Kasumi-1 (cell line): ENCODE results near the gene SORL1.

Experiments
- DNase-seq, 2 experiments: peaks; one replicate each; lab custom pipeline; 2025; lab: John Stamatoyannopoulos, UW

SORL1 gene

DNA sequence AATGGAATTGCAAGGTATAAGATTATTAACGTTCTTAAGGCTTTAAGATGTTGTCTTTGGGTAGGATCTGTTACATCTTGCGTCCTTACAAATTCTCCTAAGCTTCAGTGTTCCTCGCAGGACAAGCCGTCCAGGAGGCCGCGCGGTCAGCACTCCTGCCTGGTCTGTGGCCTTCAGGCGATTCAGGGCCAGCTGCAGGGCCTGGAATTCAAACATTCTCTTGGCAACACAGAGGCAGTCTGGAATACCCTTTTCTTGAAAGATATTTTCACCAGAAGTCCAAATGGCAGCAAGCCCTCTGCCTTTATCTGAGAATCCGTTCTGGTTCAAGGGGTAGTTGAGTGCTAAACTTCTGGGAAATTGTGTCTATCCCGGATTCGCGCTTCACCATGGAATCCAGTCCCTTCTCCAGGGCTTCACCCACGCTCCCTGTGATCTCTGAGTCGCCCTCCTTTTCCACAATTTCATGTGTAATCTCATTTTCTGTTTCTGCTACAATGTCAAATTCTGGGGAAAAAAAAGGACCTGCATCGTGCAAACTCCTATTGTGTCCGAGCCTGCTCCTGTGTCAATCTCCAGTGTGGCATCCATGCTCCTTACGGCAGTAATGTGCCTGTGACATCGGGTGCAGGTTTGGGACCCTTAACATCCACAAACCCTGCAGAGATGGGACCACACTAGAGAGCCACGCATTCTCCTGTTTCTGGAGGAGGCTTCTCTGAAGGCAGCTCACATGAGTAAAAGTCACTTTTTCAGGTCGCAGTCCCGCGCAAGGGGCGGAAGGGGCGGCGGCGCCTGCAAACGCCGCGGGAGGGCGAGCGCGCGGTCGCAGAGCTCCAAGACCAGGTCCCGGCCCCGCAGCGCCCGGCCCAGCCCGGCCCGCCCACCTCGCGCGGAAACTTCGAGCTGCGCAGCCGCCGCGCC lies 25.4 kb upstream of the SORL1 start:
- DNase-seq: peak in 1 of 2 experiments; percentile 17

DNA sequence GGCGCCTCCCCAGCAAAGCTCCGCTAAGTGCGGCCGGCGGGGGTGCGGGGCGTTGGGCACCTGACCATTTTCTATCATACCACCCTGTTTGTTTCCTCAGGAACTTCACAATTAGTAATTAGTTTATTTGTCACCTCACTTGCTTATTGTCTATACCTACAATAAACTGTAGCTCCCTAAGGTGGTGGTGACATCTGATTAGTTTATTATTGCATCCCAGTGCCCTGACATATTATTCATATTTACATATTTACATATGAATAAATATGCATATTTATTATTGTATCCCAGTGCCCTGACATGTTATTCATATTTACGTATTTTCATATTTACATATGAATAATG lies 24.7 kb upstream of the SORL1 start:
- no peak for DNase-seq

DNA sequence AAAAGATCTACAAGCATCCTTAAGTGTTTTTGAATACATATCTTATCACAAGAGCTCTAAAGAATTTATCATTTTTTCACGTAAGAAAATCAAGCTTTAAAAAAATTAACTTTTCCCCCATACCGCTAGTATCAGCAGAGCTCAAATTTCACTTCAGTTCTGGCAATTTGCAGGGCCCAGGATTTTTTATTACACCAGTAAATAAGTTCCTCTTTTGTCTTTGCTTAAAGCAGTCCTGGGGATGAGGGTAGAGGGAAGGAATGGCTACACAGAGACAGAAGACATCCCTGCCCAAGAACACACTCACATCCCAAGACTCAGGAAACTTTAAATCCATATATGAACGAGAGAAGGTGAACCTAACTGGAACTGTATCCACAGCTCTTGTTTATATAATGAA lies 22.6 kb upstream of the SORL1 start:
- DNase-seq: peak; percentile 67 to 75

DNA sequence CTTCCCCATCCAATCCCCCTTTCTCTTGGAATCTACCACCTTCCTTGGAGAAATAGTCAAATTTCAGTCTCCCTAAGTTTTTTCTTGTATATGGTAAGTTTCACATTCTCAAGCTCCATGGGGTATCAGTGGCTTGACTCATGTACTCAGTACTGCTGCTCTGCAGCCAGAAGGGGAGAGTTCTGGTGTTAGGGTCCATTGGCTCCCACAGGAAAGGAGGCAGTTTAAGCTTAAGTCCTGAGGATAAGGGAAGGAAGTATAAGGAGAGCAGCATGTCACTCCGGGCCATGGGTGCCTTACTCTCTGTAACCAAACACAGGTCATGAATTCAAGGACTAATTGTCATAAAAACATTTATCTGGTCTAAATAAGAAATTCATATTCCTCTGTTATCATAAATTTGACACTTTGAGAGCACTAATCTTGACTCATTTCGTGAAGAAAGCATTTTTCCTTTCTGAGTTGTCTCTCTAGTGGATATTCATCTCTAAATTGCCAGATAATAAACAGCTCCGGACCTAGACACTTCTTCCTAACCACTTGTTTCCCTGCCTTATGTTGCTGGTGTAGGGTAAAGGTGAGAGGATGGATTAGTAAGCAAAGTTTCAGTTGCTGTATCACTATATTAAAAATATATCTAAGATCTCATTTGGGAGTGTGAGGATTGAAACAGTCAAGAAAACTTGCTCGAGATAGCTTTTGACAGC lies 20.1 kb upstream of the SORL1 start:
- DNase-seq: no peak

DNA sequence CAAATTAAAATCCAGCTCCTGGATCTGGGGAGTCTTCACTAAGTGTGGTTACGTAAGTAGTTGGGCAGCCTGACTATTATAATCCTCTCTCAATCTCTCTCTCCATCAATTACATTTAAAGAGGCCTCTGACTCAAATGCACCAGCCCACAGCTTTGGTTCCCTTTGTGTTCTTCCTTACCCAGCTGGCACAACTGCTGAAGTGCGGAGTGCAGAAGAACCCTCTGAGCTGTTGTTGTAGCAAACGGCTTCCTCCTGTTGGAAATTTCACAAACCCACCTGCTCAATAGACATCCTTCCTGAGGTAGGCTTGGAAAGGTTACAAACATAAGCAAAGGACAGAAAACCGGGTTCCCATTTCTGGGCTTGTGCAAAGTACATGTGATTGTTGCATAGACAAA lies 17.0 kb upstream of the SORL1 start:
- DNase-seq: no peak

DNA sequence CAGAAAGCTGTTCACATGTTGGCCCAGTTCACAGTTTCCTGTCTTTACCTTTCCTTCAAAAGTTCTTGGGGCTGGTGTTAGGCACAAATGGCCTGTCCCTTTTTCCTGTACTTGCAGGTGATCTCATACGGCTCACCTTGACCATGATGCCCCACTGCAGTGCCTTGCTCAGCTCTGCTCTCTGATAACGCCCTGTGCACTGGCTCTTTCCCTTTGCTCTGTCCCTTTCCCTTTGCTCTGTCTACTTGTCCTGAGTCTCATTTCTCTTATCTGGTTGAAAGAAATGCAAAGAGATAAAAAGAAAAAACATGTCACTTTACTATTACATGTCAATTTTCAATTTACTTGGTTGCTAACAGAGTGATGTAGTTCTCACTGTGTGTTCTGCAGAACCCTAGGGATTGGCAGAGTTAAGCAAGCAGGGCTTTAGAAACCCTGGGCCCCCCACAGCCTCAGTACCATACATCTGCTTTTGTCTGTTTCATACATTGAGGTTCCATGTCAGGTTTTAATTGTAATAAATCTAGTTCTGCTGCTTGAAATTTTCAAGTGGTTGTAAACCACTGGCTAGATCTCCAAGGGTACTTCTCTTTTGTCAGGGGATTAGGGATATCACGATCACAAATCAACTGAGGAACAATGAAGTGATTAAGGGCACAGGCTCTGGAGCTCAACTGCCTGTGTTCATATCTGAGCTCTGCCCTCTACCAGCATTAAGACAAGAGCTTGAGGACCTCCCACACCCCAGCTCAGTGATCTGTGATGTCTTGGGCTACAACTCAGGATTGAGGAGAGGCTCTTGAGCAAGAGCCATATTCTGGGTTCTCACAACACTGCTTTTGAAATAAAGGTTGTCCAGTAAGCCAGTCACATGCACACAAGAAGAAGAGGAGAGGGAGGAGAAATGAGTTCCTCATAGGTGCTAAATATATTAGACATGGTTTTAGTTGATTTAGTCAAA lies 16.3 kb upstream of the SORL1 start:
- DNase-seq: no peak

DNA sequence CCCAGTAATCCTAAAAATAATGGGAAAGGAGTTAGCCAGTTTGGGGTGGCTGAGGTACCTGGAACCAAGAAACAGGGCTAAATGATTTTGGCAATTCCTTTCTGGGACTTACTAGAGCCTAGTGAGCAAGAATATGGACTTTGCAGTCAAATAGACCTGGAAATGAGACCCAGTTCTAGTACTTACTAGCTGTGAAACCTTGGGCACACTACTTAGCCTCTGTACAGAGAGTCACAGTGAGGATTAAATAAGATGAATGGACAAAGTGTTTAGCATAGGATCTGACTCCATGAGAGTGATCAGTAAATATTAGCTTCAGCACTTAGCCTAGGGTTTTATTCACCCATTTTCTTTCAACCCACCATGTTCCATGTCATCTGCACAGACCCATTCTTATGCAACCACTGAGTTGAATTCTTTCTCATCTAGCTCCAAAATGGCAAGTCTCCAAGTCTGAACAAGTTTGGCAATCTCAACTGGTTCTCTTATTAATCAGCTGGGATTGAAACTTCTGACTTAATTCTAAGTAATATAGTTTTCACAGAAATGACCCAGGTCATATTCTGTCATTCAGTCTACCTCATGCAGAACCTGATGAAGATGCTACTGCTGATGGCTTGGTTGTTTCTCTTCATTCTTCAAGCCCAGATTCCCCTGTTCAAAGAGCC lies 15.0 kb upstream of the SORL1 start:
- peak in 1 of 2 experiments; percentile 12 for DNase-seq

DNA sequence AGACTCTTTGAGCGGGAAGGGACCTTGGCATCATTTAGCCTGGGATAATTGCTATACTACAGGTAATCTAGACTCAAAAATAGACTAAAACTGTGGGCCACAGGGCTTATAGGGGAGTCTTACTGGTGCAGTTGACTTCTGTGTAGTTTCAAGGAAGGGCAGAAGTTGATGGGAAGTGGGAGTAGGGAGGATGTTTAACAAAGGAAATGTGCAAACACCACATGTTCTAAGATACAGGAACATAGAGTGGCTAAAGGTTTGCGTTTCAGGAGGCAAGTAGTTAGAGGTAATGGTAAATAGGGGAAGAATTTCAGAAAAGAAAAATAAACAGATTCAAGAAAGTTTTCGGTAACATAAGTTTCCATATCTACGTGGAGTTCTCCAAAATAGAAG lies 14.4 kb upstream of the SORL1 start:
- DNase-seq: peak; percentile 17 to 30

DNA sequence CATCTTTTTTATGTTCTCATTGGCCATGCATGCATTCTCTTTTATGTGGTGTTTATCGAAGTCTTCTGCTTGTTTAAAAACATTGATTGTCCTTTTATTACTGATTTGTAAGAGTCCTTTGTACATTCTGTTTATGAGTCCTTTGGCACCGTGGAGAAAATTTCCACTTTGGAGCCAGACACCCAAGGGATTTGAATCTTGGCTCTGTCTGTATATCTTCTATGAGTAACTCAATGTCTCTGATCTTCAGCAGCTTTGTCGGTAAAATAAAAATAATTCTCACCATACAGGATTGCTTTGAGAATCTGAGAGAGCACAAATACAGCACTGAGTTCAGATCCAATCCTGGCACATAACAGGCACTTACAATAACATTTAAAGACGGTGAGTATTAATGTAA lies 12.8 kb upstream of the SORL1 start:
- no peak for DNase-seq

DNA sequence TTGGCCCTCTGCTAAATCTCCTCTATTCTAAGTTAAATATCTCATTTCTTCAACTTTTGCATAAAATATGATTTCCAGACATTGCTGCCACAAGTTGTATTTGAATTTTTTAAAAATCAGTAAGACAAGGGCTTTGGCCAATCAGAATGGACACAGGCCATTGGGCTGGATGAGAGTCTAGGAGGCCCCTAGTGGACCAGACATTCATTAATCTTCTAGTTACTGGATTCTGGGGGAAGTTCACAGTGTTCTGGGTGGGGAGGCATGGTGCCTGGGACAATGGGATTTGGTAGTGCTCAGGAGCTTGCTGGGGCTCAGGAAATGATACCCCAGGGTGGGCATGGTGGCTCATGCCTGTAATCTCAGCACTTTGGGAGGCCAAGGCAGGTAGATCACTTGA lies 12.4 kb upstream of the SORL1 start:
- no peak for DNase-seq

DNA sequence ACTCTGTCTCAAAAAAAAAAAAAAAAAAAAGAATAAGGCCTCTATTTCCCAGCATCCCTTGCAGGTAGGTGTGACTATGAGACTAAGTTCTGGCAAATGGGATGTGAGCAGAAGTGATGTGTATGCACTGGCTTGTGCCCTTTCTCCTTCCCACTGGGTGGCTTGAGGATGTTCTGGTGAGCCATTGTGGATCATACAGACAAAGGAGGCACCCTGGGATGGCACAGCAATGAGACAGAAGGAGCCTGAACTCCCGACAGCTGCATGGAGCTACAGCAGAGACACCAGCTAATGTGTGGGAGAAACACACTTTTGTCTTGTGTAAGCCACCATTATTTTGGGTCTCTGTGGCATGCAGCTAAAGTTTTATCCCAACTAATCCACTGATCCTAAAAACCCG lies 10.6 kb upstream of the SORL1 start:
- no peak for DNase-seq

DNA sequence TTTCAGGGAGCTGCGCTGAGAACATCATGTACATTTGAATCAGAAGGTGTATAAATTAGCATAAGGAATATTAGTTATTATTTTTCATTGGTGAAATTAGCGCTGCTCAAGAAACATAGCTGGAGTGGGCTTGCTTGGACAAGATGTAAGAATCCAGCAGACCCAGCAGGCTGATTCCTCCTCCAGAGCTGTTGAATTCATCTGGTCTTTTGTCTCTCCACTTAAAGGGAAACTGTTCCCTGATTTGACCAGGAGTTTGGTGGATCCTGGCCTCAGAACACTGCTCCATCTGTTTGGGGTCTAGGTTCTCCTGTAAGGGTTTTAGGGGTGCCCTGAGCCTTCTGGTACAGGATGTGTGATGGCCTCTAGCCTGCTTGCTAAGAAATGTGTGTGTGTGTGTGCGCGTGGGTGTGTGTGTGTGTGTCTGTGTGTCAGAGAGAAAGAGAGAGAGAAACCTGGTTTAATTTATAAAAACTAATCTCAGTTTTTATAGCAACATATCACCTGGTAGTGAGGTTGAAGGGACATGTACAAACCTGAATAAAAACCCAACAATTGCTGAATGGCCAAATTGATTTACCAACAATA lies 8.3 kb upstream of the SORL1 start:
- no peak for DNase-seq

DNA sequence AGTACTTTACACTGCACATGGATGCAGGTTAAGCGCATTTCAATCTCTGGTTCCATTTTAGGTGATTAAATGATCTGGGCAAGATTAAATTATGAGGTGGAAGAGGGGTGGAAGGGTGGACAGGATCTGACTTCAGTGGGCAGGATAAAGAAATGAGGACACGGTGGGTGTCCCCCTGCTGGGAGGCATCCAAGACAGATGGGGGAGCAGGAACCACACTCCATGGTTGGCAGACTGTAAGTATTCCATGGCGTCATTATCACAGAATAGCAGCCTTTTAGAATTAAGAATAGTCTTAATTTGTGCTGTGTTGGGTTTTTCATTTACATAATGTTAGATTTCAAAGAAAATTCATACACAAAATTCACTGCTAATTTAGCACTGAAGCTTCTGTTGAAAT lies 7.6 kb upstream of the SORL1 start:
- DNase-seq: no peak

DNA sequence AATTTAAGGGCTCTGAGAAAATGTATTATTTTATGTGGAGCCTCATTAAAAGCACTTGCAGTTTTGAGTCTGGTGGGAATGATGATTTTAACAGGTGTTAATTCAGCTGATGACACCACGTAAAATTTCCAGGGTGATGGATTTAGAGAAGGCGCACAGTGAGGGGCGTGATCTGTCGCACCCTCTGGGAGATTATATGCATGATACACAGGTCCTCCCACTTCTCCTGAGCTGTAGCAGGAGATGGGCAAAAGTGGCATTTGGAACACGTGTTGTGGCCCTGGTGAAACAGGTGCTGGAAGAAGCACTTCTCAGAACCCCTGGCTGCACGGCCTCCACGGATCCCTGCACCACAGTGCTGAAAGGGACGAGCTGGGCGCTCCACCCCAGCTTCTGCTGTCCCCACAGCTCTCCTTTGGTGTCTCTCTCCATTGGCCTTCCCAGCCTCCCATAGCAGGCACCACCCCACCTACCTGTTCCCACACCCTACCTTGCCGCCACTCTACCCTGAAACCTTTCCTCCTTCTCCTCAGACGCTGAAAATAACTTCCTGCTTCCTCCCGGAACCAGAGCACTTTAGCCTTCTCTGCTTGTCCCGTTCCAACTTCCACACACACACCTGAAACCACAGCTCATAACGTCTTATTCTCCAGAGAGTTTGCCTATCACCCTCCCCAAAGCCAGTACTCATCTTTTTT lies 6.9 kb upstream of the SORL1 start:
- DNase-seq: no peak

DNA sequence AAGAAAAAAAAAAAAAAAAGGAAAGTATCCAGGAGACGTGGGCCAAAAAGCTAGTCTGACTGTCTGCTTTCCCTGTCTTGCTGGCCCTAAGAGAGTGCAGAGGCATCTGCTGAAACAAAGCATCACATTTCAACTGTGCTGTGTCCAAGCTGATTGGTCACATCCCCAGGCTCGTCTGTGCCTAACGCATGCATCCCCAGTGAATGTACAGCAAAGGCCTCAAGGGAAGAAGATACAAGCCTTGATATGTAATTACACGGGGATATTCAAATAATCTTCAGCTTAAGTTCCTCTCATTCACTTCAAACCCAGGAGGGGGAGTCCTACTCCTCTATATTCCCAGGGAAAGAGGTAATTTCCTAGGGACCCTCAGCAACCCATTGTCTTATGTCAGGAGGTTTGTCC lies 5.4 kb upstream of the SORL1 start:
- peak; percentile 64 to 76 for DNase-seq

DNA sequence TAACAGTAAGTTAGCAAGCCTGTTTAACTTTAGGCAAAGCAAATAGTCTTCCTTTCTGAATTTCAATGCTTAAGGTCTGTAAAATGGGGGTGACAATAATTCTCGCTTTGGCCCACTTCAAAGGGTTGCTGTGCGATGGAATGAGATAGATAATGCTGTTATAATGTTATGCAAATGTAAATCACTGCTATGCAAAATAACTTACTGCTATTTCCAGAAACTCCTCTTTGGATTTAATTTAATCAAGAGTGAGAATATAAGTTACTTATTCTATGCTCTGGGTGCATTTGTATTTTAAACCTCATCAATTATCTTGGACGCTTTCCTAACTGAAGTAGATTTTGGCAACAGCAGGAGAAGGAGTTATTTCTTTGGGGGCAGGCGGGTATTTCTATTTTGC lies 4.1 kb upstream of the SORL1 start:
- no peak for DNase-seq

DNA sequence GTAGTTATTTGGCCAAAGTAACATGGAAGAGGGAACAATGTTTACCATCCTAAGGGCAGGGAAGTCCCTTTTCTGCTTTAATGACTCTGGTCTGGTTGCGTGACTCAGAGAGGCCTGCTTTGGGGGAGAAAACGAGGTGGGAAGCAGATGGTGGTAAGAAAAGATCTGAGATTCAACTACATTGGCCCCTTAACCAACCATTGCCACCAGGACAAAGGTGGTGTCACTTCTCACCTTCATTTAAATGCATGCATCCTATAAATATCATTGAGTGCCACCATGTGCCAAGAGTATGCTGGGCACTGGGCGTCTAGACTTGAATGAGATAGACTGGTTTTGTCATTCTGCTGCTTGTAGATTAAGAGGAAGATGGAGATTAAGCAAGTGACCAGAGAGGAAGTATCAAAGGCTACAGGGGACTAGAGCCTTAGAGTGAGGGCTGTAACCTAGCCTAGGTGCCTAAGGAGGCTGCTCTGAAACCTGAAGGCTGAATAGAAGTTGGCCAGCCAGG lies 3.6 kb upstream of the SORL1 start:
- DNase-seq: peak; percentile 19

DNA sequence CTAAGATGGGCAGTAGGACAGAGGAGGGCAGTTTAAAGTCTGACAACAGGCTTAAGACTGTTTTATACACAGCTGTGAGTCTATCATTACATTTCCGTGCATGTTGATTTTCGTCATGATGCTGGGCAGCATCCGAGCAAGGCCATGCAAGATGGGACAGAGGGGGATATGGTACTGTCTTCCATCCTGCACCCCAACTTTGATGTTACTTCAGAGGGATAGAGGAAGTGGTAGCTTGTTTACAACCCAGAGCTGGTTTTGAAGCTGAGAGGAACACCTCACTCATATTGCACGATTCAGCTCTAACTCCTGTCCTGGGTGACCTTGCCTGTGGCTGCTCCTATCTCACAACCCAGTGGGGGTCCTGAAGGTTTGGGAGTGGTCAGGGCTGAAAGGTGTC lies 3.0 kb upstream of the SORL1 start:
- DNase-seq: no peak

DNA sequence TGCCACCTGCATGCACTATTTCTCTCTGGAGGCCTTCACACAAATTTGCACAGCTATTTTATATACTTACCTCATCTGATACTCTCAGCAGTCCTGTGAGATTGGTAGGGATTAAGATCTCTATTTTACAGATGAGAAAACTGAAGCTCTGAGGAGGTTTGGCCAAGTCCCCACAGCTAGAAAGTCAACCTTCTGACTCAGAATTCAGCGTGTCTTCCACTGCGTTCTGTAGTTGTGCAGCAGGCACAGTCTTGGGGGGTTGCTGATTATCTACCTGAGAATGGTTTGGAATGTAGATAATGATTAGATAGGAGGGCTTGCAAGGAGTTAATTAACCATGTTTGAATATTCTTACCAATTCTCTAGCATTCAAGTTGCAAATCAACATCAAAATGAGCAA lies 2.5 kb upstream of the SORL1 start:
- no peak for DNase-seq

DNA sequence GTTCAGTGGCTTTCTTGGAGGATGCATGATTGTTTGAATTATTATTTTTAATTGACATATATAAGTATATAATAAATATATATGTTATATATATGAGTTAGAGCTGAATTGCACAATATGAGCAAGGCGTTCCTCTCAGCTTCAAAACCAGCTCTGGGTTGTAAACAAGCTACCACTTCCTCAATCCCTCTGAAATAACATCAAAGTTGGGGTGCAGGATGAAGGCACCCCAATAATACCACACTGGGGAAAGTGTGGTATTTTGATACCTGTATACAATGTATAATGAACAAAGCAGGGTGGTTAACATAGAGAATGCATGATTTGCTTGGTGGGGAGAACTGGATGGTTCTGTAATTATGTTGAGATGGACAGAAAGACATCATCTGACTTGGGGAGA lies 1.7 kb upstream of the SORL1 start:
- no peak for DNase-seq
